Activated CD8-positive, alpha-beta T cell treated with anti-CD3 and anti-CD28 coated beads, Interleukin-2, amount 10 ng/mL, durations not matched to agents 7 days and 5 days (primary cell): Measurements from ENCODE around the gene NOX4. TPM values are rescaled to one million over a fixed set of nuclear protein-coding genes. Genes with fewer than 3 reads are reported as not detected.

ENCODE experiments used
- ATAC-seq: fragments of 150-1000 bp; cut with Tn5 transposase; one replicate; pipeline ENCODE4 v1.10.0; 2021; ENCODE audit warnings: moderate library complexity
- CTCF ChIA-PET: fragments of 350-600 bp; sonication (Branson Sonifier 250); formaldehyde crosslinking; loops from one replicate; lab custom pipeline; 2021; ENCODE audit warnings: antibody characterized with exemption; lab: Charles Lee
- POLR2A ChIA-PET: fragments of 350-600 bp; sonication (Branson Sonifier 250); formaldehyde crosslinking; loops from one replicate; lab custom pipeline; 2021; ENCODE audit warnings: antibody characterized with exemption; lab: Charles Lee
- DNase-seq: peaks from one replicate; pipeline ENCODE4 v3.0.0-alpha.2; 2020
- H3K27ac Mint-ChIP-seq: one replicate; pipeline ENCODE4 v1.8.0; 2021; ENCODE audit warnings: mild to moderate bottlenecking, mixed read lengths
- H3K27me3 Mint-ChIP-seq: one replicate; pipeline ENCODE4 v1.8.0; 2021; ENCODE audit warnings: low read depth, mixed read lengths
- H3K36me3 Mint-ChIP-seq: one replicate; pipeline ENCODE4 v1.8.0; 2021; ENCODE audit warnings: low read depth, mixed read lengths
- H3K4me1 Mint-ChIP-seq: one replicate; pipeline ENCODE4 v1.8.0; 2021; ENCODE audit warnings: low read depth, mixed read lengths
- H3K4me3 Mint-ChIP-seq: one replicate; pipeline ENCODE4 v1.8.0; 2021; ENCODE audit warnings: mild to moderate bottlenecking, mixed read lengths
- H3K9me3 Mint-ChIP-seq: one replicate; pipeline ENCODE4 v1.8.0; 2022; ENCODE audit warnings: mixed read lengths; ENCODE audit not compliant: insufficient read depth
- total RNA-seq, 2 experiments: library from RNA; stranded (reverse); gene quantifications; one replicate each; pipeline ENCODE4 v1.2.3, GENCODE V29; 2021

Gene NOX4
- total RNA-seq, 2 experiments from 2014 or later: not detected

GRCh38 chr11:89502301-89502700 is 11.1 kb upstream of the NOX4 start:
- Mint-ChIP-seq H3K27me3 (no peaks in the 10 kb centered on the region), H3K4me3 (no peak overlapping the region), H3K36me3 (no peaks in the 10 kb centered on the region), H3K9me3 (peaks cover 4% of the 10 kb centered on the region), H3K4me1 (no peaks in the 10 kb centered on the region), H3K27ac (no peak overlapping the region)
- POLR2A ChIA-PET: no interaction called here
- ATAC-seq (no peak), DNase-seq (no peak)
- CTCF ChIA-PET: no interaction called here

GRCh38 chr11:89500336-89500735 is 9.2 kb upstream of the NOX4 start:
- no peaks in the 10 kb centered on the region for H3K36me3 Mint-ChIP-seq
- no peaks in the 10 kb centered on the region for H3K27me3 Mint-ChIP-seq
- no peak overlapping the region for H3K4me3 Mint-ChIP-seq
- POLR2A ChIA-PET: no interaction called here
- DNase-seq (no peak), ATAC-seq (no peak)
- CTCF ChIA-PET: no interaction called here
- H3K4me1 Mint-ChIP-seq: no peaks in the 10 kb centered on the region
- no peak overlapping the region for H3K27ac Mint-ChIP-seq
- H3K9me3 Mint-ChIP-seq: peaks cover 4% of the 10 kb centered on the region

- ChIA-PET CTCF (no interaction called here), POLR2A (no interaction called here)
- Mint-ChIP-seq H3K4me1 (no peaks in the 10 kb centered on the region), H3K27ac (no peak overlapping the region), H3K4me3 (no peak overlapping the region), H3K27me3 (no peaks in the 10 kb centered on the region), H3K36me3 (no peaks in the 10 kb centered on the region), H3K9me3 (peaks cover 4% of the 10 kb centered on the region)
- DNase-seq (no peak), ATAC-seq (no peak)
These were observed 7.8 kb upstream of the NOX4 start for GRCh38 chr11:89498845-89499448.

- ChIA-PET CTCF (no interaction called here), POLR2A (no interaction called here)
- Mint-ChIP-seq H3K4me1 (no peaks in the 10 kb centered on the region), H3K27ac (no peak overlapping the region), H3K27me3 (peaks cover 8% of the 10 kb centered on the region), H3K36me3 (peaks cover under 1% of the 10 kb centered on the region), H3K4me3 (no peak overlapping the region), H3K9me3 (no peaks in the 10 kb centered on the region)
- no peak for DNase-seq
- ATAC-seq: no peak
These were observed 4.8 kb upstream of the NOX4 start for GRCh38 chr11:89495951-89496350.

GRCh38 chr11:89493431-89493830 is 2.3 kb upstream of the NOX4 start:
- no peaks in the 10 kb centered on the region for H3K9me3 Mint-ChIP-seq
- H3K27ac Mint-ChIP-seq: no peak overlapping the region
- peaks cover 4% of the 10 kb centered on the region for H3K36me3 Mint-ChIP-seq
- no peaks in the 10 kb centered on the region for H3K4me1 Mint-ChIP-seq
- H3K27me3 Mint-ChIP-seq: peaks cover 20% of the 10 kb centered on the region
- DNase-seq (no peak), ATAC-seq (no peak)
- CTCF ChIA-PET: no interaction called here
- POLR2A ChIA-PET: no interaction called here
- no peak overlapping the region for H3K4me3 Mint-ChIP-seq

GRCh38 chr11:89490602-89490980 is 584 bp downstream of the NOX4 start:
- CTCF ChIA-PET: no interaction called here
- POLR2A ChIA-PET: no interaction called here
- DNase-seq: no peak
- Mint-ChIP-seq H3K27me3 (peaks cover 20% of the 10 kb centered on the region), H3K4me1 (no peaks in the 10 kb centered on the region), H3K36me3 (peaks cover 4% of the 10 kb centered on the region), H3K9me3 (no peaks in the 10 kb centered on the region), H3K4me3 (no peak overlapping the region), H3K27ac (no peak overlapping the region)
- no peak for ATAC-seq

- Mint-ChIP-seq H3K36me3 (peaks cover 4% of the 10 kb centered on the region), H3K4me1 (no peaks in the 10 kb centered on the region), H3K9me3 (no peaks in the 10 kb centered on the region), H3K27me3 (peaks cover 20% of the 10 kb centered on the region), H3K27ac (no peak overlapping the region), H3K4me3 (no peak overlapping the region)
- ChIA-PET CTCF (no interaction called here), POLR2A (no interaction called here)
- DNase-seq: no peak
- no peak for ATAC-seq
These were observed 1.2 kb downstream of the NOX4 start for GRCh38 chr11:89489930-89490329.

- POLR2A ChIA-PET: no interaction called here
- peaks cover 4% of the 10 kb centered on the region for H3K36me3 Mint-ChIP-seq
- H3K9me3 Mint-ChIP-seq: no peaks in the 10 kb centered on the region
- CTCF ChIA-PET: no interaction called here
- no peaks in the 10 kb centered on the region for H3K4me1 Mint-ChIP-seq
- no peak overlapping the region for H3K4me3 Mint-ChIP-seq
- H3K27ac Mint-ChIP-seq: no peak overlapping the region
- no peak for DNase-seq
- ATAC-seq: no peak
- peaks cover 20% of the 10 kb centered on the region for H3K27me3 Mint-ChIP-seq
These were observed 4.2 kb downstream of the NOX4 start for GRCh38 chr11:89487016-89487415.

GRCh38 chr11:89484896-89485295 is 6.3 kb downstream of the NOX4 start:
- CTCF ChIA-PET: interaction anchor here (0.5 kb wide), 1 partner anchor 881 kb away, joined by 4 read pairs; no protein-coding TSS in a partner anchor
- no peaks in the 10 kb centered on the region for H3K36me3 Mint-ChIP-seq
- no peak overlapping the region for H3K27ac Mint-ChIP-seq
- POLR2A ChIA-PET: no interaction called here
- H3K9me3 Mint-ChIP-seq: no peaks in the 10 kb centered on the region
- H3K27me3 Mint-ChIP-seq: peaks cover 4% of the 10 kb centered on the region
- ATAC-seq: no peak
- H3K4me3 Mint-ChIP-seq: no peak overlapping the region
- no peaks in the 10 kb centered on the region for H3K4me1 Mint-ChIP-seq
- DNase-seq: no peak

- H3K27ac Mint-ChIP-seq: no peak overlapping the region
These were observed 14.0 kb downstream of the NOX4 start for GRCh38 chr11:89477175-89477574.

GRCh38 chr11:89463266-89463780 is 27.9 kb downstream of the NOX4 start:
- Mint-ChIP-seq H3K27ac (no peak overlapping the region), H3K4me1 (no peaks in the 10 kb centered on the region), H3K4me3 (no peak overlapping the region), H3K27me3 (no peaks in the 10 kb centered on the region), H3K36me3 (no peaks in the 10 kb centered on the region), H3K9me3 (peaks cover 6% of the 10 kb centered on the region)
- DNase-seq: no peak
- ChIA-PET CTCF (no interaction called here), POLR2A (no interaction called here)
- no peak for ATAC-seq

More at GRCh38 chr11:89477175-89477574, 14.0 kb downstream of the NOX4 start:
- no peak for DNase-seq
- no peaks in the 10 kb centered on the region for H3K9me3 Mint-ChIP-seq
- no peaks in the 10 kb centered on the region for H3K36me3 Mint-ChIP-seq
- H3K4me3 Mint-ChIP-seq: no peak overlapping the region
- no peaks in the 10 kb centered on the region for H3K4me1 Mint-ChIP-seq
- CTCF ChIA-PET: interaction anchor here (0.6 kb wide), 1 partner anchor 30 kb away, joined by 3 read pairs; no protein-coding TSS in a partner anchor
- ATAC-seq: no peak
- POLR2A ChIA-PET: no interaction called here
- no peaks in the 10 kb centered on the region for H3K27me3 Mint-ChIP-seq

- no peaks in the 10 kb centered on the region for H3K36me3 Mint-ChIP-seq
- POLR2A ChIA-PET: no interaction called here
- ATAC-seq (no peak), DNase-seq (no peak)
- no peaks in the 10 kb centered on the region for H3K27me3 Mint-ChIP-seq
- H3K4me1 Mint-ChIP-seq: no peaks in the 10 kb centered on the region
- H3K4me3 Mint-ChIP-seq: no peak overlapping the region
- CTCF ChIA-PET: no interaction called here
- H3K9me3 Mint-ChIP-seq: peaks cover 13% of the 10 kb centered on the region
- no peak overlapping the region for H3K27ac Mint-ChIP-seq
These were observed 32.5 kb downstream of the NOX4 start for GRCh38 chr11:89458716-89459115.

- ATAC-seq: no peak
- no peak for DNase-seq
- Mint-ChIP-seq H3K4me3 (no peak overlapping the region), H3K4me1 (no peaks in the 10 kb centered on the region), H3K9me3 (peaks cover 13% of the 10 kb centered on the region), H3K27ac (no peak overlapping the region), H3K27me3 (no peaks in the 10 kb centered on the region), H3K36me3 (no peaks in the 10 kb centered on the region)
- ChIA-PET POLR2A (no interaction called here), CTCF (no interaction called here)
These were observed 34.0 kb downstream of the NOX4 start for GRCh38 chr11:89457190-89457589.
